ENCODE data around the gene PLCB1.

The PLCB1 gene

GRCh38 chr20:8855315-8855714 is 723.2 kb downstream of the PLCB1 start:
- no peak for FAIRE-seq

DNA sequence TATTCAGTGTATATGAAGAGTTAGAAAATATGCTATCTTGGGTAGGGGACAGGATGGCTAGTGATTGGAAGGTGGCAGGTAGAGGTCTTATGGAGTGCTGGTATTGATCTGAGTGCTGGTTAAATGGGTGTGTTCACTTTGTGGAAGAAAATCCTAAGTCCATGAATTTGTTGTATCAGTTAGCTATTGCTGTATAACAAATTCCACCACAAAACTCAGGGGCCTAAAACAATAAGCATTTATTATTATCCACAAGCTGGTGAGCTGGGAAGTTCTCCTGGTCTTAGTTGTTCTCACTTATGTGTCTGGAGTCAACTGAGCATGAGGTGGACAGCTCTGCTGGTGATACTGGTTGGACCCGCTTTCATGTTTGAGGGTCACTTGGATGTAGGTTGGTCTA is 724.6 kb downstream of the PLCB1 start:
- no peak for FAIRE-seq

DNA sequence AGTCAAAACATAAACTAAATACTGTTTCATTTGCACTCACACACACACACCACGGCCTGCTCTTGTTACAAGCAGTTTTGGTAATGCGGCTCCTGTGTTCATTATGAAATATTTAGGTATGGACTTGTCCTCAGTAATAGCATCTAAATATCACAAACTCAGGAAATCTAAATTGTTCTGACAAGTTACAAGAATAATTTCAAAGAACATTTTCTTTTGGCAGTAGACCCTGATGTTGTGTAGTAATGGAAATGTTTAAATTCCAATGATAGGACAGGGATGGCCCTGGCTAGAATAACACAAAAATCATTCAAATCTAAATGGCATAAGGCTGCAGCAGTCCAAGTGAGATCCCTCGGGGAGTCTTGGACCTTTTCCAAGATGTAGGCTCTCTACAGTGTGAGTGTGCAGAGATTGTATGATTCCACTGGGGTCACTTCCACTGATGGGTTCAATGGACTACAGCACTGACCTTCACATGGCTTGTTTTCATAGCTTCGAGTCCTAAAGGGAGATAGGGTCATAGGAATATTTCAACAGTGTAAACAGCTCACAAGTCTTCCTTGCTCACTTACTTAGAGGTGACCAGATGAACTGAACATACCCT is 726.2 kb downstream of the PLCB1 start:
- no peak for FAIRE-seq

DNA sequence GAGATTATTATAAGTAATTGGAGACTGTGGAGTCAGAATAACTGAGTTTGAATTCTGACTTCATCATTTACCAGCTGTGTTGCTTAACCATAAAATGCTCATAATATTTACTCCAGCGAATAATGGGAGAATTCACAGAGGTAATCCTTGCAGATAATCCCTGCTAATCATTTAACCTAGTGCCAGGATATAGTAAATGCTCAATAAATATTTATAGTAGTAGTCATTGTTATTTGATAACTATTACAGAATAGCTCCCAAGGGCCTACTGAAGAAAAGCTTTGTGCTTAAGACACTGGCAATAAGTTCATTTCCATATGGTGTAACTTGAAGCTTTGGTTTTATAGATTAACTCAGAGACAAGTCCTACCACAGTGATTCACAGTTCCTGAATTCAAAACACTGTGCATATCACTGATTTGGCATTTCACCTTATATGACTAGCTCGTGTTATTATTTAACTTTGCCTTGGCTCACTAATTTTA is 728.0 kb downstream of the PLCB1 start:
- no peak for FAIRE-seq

DNA sequence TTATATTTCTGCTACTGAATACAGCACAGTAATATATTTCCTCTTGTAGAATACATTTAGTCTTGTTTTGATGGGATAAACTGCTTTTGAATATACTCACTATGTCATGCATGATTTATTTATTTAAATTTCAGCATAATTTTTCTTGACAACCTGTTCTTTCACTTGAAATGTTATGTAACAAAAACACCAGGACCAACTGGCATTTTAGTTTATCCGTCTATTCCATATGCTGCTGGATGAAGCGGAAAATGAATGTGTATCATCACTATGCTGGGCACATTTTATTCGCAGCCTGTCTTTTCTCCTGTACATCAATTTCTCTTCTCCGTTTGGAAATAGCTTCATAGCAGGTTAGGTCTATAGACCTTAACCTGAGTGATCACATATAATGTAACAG is 730.0 kb downstream of the PLCB1 start:
- no peak for FAIRE-seq

DNA sequence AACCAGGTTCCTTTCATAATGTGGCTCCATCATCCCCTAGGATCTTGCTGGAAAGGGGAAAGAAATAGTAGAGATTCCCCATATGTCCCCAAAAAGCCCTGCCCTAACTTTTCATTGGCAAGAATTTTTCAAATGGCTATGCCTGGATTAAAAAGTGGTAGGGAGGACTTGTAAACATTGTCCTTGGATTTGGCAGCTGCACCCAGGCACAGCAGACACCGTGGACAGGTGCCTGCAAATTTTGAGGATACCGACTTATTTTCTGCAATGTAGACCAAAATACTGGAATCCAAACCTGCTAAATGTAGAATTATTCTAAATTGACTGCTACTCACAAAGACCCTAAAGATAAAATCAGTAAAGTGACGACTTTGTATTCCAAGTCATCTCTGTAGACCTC is 733.6 kb downstream of the PLCB1 start:
- FAIRE-seq = no peak

GRCh38 chr20:8867038-8867740 is 735.1 kb downstream of the PLCB1 start:
- no peak for FAIRE-seq

DNA sequence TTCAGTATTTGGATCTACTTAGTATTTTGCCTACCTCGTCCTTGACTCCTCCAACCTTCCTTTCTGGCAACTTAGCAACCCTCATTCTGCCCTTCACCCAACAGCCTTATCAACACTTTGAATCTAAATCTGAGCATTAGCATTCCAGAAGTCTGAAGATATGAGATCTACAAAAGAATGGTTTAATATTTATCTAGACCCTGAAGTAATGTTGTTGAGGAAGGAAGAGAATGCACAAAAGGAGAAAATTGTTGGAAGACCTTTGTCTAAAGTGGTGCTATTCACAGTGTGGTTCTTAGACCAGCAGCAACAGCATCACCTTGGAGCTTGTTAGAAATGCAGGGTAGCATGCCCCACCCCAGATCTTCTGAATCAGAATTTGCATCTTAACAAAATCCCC is 738.6 kb downstream of the PLCB1 start:
- no peak for FAIRE-seq

DNA sequence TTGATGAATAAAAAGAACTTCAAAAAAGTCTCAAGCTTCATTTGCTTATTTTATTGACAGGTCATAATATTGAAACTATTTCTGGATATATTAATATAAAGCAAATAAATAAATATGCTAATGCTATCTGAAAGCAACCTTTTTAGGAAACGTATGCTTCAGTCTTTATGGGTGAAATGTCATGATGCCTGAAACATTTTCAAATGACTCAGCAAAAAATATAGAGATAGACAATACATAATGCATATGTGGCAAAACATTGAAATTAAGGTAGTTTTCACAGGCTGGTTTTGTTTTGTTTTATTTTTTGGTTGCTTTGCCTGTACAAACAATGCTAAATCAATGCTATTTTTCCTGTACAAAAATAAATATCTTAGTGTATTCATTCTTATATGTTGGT is 742.4 kb downstream of the PLCB1 start:
- peak; percentile 81 for FAIRE-seq

DNA sequence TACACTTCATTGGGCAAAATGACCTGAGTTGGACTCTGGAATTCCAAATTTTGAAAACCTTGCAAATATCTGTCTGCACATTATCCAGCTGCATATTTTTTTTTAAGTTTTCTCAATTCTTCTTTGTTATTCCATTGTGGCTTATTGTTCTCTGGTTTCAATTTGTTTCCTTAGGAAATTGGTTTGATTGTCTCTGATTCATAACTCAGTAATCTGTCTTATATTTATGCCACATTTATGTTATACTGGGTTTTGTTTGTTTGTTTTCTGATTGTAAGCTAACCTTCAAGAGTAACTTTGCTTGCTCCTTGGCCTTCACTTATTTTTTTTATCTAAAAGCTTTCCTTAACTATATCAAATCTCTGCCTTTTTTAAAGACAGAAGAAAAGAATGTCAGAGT is 743.5 kb downstream of the PLCB1 start:
- FAIRE-seq = peak; percentile 38

DNA sequence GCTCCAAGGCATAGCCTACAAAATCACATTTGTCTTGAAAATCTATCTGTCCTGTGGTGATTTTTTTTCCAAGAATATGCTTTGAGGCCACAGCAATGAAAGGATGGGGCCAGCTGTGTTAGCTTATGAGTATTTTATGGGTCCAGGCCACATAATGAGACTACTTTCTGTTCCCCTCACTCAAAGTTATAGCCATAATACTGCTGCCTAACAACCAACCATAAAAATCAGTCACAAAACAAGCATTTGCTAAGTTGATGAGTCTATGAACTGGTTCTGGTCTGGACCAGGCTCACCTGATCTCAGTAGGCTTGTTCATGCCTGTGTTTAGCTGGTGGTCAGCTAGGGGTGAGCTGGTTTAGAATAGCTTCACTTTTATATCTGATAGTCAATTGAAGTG is 744.3 kb downstream of the PLCB1 start:
- no peak for FAIRE-seq

DNA sequence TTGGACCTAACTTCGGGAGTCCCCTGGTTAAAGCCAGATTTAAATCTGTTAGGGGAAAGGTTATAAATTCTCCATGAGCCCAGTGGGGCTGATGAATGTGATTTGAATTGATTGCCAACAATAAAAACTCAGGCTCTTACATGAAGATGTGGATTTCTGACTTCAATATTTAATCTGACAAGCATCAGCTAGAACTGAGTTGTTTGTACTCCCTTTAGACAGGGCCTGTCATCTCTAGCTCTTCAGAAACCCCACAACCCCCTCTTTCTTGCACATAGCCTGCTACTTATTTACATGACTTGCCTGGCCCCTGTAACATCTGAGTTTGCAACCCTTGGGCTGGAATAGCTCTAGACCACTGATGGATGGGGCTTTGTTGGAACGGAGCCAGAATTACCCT is 745.2 kb downstream of the PLCB1 start:
- no peak for FAIRE-seq

- FAIRE-seq = no peak
Measured at GRCh38 chr20:8879669-8880068, 747.6 kb downstream of the PLCB1 start.

DNA sequence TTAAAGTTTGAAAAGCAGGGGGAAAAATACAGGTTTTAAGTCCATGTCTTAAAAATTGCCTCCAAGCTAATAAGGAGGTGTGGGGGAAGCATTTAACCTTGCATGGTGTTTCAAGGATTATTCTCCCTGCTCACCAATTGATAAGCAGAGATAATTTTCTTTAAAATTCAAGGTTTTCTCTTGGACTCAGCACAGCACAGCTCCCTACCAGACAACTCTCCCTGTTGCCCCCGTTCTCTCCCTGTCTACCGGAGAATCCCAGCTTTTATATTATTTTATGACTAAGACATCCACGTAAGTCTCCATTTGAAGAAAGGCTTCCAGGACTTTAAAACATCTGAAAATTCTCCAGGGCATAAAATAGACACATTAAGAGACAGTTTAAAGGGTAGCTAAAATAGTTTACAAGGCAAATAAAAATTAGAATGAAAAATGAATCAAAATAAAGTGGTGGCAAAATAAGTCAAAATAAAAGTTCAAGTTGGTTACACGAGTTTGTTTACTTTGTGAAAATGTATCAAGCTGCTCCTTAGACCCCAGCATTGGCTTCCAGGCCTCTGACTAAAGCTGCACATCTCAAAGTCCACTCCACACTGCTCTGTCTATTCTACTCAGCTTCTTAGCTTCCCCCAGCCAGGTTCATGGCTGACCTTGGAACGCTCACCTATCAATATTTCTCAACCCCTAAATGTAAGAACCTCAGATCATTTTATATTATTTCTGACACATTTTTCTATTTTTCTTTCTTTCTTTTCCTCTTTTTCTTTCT is 748.2 kb downstream of the PLCB1 start:
- no peak for FAIRE-seq

DNA sequence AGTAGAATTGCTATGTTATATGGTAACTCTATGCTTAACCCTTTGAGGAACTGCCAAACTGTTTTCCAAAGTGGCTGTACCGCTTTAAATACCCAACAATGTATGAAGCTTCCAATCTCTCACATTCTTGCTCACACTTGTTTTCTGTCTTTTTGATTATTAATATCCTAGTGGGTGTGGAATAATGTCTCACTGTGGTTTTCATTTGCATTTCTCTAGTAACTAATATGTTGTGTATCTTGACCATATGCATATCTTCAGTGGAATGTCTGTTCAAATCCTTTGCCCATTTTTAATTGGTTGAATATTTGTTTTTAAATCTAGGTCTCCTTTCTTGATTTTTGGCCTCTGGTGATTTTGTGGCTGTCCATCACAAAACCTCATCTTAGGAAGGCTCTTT is 759.0 kb downstream of the PLCB1 start:
- no peak for FAIRE-seq

DNA sequence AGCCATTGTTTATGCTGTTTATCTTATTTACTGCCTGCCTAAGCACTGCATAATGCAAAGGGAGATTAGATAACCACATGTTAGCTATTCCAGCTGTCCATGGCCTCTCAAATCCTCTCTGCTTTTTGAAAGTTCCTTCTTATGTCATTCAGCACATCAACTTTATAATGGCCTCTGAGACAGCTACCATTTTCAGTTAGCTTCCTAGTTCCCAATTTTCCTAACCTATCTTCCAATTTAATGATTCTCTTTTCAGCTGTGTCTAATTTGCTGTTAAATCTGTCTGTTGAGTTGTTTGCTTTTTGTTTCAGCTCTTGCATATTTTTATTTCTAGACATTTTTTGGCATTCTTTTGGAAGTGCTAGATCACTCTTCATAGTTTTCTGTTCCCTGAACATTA is 763.4 kb downstream of the PLCB1 start:
- FAIRE-seq = no peak

- FAIRE-seq = no peak
Measured at GRCh38 chr20:8898823-8899222, 766.8 kb downstream of the PLCB1 start.

DNA sequence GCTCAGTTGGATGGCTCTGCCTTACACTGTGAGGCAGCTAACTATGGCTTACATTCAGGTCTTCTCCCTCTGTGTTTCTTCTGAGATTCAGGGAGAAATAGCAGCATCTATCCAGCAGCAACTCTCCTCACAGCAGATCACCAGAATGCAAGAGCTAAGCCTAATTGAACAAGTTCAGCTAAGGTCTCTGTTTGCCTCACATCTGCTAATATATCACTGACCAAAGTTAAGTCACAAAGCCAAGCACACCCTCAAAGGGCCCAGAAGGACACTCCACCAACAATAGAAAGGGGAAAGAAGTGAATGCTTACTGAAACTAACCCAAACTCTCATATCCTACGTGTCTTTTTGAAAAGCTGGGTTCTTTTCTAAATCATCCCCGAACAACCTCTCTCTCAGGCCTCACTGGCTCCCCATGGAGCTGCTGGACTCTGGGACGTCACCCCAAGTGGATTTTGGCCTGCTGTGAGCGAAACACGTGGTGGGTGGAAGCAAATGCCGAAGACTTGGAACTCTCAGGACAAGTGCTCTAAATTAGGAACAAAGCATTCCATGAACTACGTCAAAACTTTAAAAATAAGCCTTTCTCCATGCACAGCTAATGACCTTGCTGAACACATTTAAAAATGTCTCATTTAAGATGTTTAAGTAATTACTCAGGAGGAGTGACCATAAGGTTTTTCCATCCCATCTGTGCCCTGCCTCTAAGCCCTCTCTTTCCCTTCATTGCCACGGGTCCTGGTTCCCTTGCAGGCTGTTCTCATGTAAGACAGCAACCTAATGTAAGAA is 769.4 kb downstream of the PLCB1 start:
- no peak for FAIRE-seq

DNA sequence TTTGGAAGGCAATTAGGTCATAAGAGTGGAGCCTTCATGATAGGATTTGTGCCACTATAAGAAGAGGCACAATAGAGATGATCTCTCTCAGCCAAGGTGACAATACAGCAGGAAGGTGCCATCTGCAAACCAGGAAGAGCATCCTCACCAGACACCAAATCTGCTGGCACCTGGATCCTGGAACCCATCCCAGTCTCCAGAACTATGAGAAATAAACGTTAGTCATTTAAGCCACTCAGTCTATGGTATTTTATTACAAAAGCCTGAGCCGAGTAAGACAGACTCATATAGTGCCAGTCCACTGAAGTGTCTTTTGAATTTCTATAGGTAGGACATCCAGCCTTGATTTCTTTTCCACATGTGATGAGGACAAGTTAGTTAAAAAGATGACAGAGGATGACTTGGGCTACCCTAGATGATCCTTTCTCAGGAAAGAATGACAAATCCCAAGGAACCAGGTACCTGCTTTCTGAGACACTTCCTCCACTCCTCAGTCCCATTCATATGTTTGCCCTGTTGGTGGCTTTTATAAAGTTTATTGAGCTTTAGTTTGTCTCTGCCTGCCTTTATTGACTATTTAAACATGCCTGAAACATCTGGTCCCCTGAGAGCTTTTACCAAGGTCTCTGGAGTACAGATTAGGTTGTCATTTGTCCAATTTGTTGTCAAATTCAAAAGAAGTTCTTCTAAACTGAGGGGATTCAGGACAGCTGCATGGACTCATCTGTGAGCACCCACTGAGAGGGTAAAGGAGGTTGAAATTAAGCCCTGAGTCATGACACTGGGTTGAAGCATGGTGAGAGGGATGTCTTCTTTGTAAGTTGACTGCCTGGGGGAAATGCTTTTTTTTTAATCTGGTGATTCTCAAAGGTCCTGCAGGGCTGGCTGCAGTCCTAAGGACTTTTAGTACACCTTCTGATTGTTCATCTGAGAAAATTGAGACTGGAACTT is 771.9 kb downstream of the PLCB1 start:
- no peak for FAIRE-seq

- FAIRE-seq = no peak
Measured at GRCh38 chr20:8909596-8909995, 777.5 kb downstream of the PLCB1 start.

DNA sequence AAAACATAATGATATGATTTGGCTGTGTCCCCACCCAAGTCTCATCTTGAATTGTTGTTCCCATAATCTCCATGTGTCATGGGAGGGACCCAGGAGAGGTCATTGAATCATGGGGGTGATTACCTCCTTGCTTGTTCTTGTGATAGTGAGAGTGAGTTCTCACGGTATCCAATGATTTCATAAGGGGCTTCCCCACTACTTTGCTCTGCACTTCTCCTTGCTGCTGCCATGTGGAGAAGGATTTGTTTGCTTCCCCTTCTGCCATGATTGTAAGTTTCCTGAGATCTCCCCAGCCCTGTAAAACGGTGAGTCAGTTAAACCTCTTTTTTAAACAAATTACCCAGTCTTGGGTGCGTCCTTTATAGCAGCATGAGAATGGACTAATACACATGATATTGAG is 780.0 kb downstream of the PLCB1 start:
- no peak for FAIRE-seq

- FAIRE-seq = no peak
Measured at GRCh38 chr20:8912731-8913130, 780.7 kb downstream of the PLCB1 start.
